PC-3 (cell line): ENCODE data around the gene ADAMTSL5. TPM values are rescaled to one million over a fixed set of nuclear protein-coding genes. Genes with fewer than 3 reads are reported as not detected.

ENCODE experiments used
- ATAC-seq: fragments of 200-7000 bp; cut with Tn5 transposase; 2 replicates; pipeline ENCODE4 v1.9.1; 2020; ENCODE audit warnings: mild to moderate bottlenecking, moderate library complexity
- BruUV-seq: library from RNA; stranded (reverse); fragments of 400-500 nt; replicated peaks from 2 replicates; lab custom pipeline; 2021; lab: Mats Ljungman, UMichigan
- CTCF ChIA-PET: fragments of 300-600 bp; sonication (Branson Sonifier 250); formaldehyde crosslinking; loops from one replicate; lab custom pipeline; 2022; ENCODE audit warnings: antibody characterized with exemption; lab: Charles Lee
- POLR2A ChIA-PET: fragments of 300-600 bp; sonication (Branson Sonifier 250); formaldehyde crosslinking; loops from one replicate; lab custom pipeline; 2022; ENCODE audit warnings: antibody characterized with exemption; ENCODE audit not compliant: unreplicated experiment; lab: Charles Lee
- DNase-seq: peaks from one replicate; pipeline ENCODE4 v3.0.0-alpha.2; 2015
- H2AFZ ChIP-seq: fragments of 300-600 bp; sonication (generic); 2 replicates; pipeline ENCODE4 v1.6.0; 2016; ENCODE audit warnings: antibody characterized with exemption, low read length
- H3F3A ChIP-seq: fragments of 300-600 bp; sonication (generic); one replicate; pipeline ENCODE4 v1.6.0; 2017; ENCODE audit warnings: antibody characterized with exemption, low read length, control low read depth, mild to moderate bottlenecking; ENCODE audit not compliant: unreplicated experiment
- H3K27ac ChIP-seq: fragments of 300-600 bp; sonication (generic); 2 replicates; pipeline ENCODE4 v1.5.1; 2016; ENCODE audit warnings: mild to moderate bottlenecking, low read length
- H3K27me3 ChIP-seq: fragments of 300-600 bp; sonication (generic); 2 replicates; pipeline ENCODE4 v1.6.1; 2016; ENCODE audit warnings: low read length, mixed read lengths
- H3K36me3 ChIP-seq: fragments of 300-600 bp; sonication (generic); 2 replicates; pipeline ENCODE4 v1.6.1; 2016; ENCODE audit warnings: low read depth, mixed run types, low read length, mixed read lengths
- H3K4me1 ChIP-seq: fragments of 300-600 bp; sonication (generic); 2 replicates; pipeline ENCODE4 v1.5.1; 2016; ENCODE audit warnings: low read length; ENCODE audit not compliant: insufficient read depth
- H3K4me2 ChIP-seq: fragments of 300-600 bp; sonication (generic); 2 replicates; pipeline ENCODE4 v1.6.0; 2016; ENCODE audit warnings: low read length
- H3K4me3 ChIP-seq: fragments of 300-600 bp; sonication (generic); 2 replicates; pipeline ENCODE4 v1.5.1; 2016; ENCODE audit warnings: mild to moderate bottlenecking, low read length, mixed read lengths
- H3K79me2 ChIP-seq: fragments of 300-600 bp; sonication (generic); 2 replicates; pipeline ENCODE4 v1.6.1; 2017; ENCODE audit warnings: low read length, mixed read lengths
- H3K9ac ChIP-seq: fragments of 300-600 bp; sonication (generic); 2 replicates; pipeline ENCODE4 v1.6.0; 2016; ENCODE audit warnings: mild to moderate bottlenecking, low read length
- H3K9me2 ChIP-seq: fragments of 300-600 bp; sonication (generic); replicated peaks from 2 replicates; pipeline ENCODE4 v1.6.1; 2016; ENCODE audit warnings: mixed run types, low read length, mixed read lengths
- H3K9me3 ChIP-seq: fragments of 300-600 bp; sonication (generic); 2 replicates; pipeline ENCODE4 v1.6.1; 2016; ENCODE audit warnings: low read length, mixed read lengths
- H4K20me1 ChIP-seq: fragments of 300-600 bp; sonication (generic); 2 replicates; pipeline ENCODE4 v1.6.1; 2016; ENCODE audit warnings: low read length, mixed read lengths
- CTCF ChIP-seq: fragments of 300-600 bp; sonication (generic); conservative IDR thresholded peaks from 2 replicates; pipeline ENCODE4 v1.5.1; 2017; ENCODE audit warnings: antibody characterized with exemption, low read depth, mild to moderate bottlenecking, low read length
- EZH2 ChIP-seq: fragments of 300-600 bp; sonication (generic); IDR thresholded peaks from one replicate; pipeline ENCODE4 v1.6.1; 2017; ENCODE audit warnings: antibody characterized with exemption, mild to moderate bottlenecking, low read length; ENCODE audit not compliant: unreplicated experiment
- EZH2phosphoT487 ChIP-seq: fragments of 300-600 bp; sonication (generic); IDR thresholded peaks from 2 replicates; pipeline ENCODE4 v1.6.1; 2018; ENCODE audit warnings: mild to moderate bottlenecking, antibody characterized with exemption, low read length, borderline replicate concordance
- intact Hi-C: fragments of 100-400 bp; cut with micrococcal nuclease; formaldehyde crosslinking; loops from 2 replicates; pipeline ENCODE4 v1.9.0; 2023
- total RNA-seq: library from RNA; depleted of rRNA; stranded (reverse); fragments of >200 nt; gene quantifications from 2 replicates; pipeline ENCODE4 v1.2.3, GENCODE V29; 2014

ADAMTSL5 gene
- total RNA-seq, 1 experiment from 2014 or later, result 5.0 TPM

- TF ChIP-seq CTCF (no peak), EZH2 (no peak)
- Histone ChIP-seq H3K4me2 (no peak overlapping the region), H3K9me2 (no peaks in the 10 kb centered on the region), H3F3A (no peaks in the 10 kb centered on the region), H4K20me1 (no peaks in the 10 kb centered on the region), H3K4me3 (no peak overlapping the region), H3K79me2 (0 out of 2 replicates have a peak, but pooled peaks cover 2% of the 10 kb centered on the region), H3K4me1 (0 out of 2 replicates have a peak, but pooled peaks cover 3% of the 10 kb centered on the region), H3K27me3 (no peaks in the 10 kb centered on the region), H3K27ac (no peak overlapping the region), H2AFZ (no peak overlapping the region), H3K36me3 (no peaks in the 10 kb centered on the region), H3K9ac (no peak overlapping the region), H3K9me3 (no peaks in the 10 kb centered on the region)
- ATAC-seq (no peak), DNase-seq (no peak)
- intact Hi-C loops, result no loop called here
- POLR2A ChIA-PET, result no interaction called here
- BruUV-seq, result no TSS peak
- CTCF ChIA-PET, result no interaction called here
Measured at GRCh38 chr19:1486720-1487575, 25.9 kb downstream of the ADAMTSL5 start.

- intact Hi-C loops, result no loop called here
- H2AFZ ChIP-seq, result no peak overlapping the region
- ChIA-PET POLR2A (no interaction called here), CTCF (no interaction called here)
- H3K4me2 ChIP-seq, result no peak overlapping the region
- TF ChIP-seq EZH2phosphoT487 (no peak), CTCF (no peak), EZH2 (no peak)
- 0 out of 2 replicates have a peak, but pooled peaks cover under 1% of the 10 kb centered on the region for H3K79me2 ChIP-seq
- no peaks in the 10 kb centered on the region for H3K9me3 ChIP-seq
- no peak for ATAC-seq
- BruUV-seq, result no TSS peak
- H3K9me2 ChIP-seq, result no peaks in the 10 kb centered on the region
- H3K9ac ChIP-seq, result no peak overlapping the region
- H3K4me3 ChIP-seq, result no peak overlapping the region
- H3F3A ChIP-seq, result no peaks in the 10 kb centered on the region
- H4K20me1 ChIP-seq, result no peaks in the 10 kb centered on the region
- no peaks in the 10 kb centered on the region for H3K27me3 ChIP-seq
- no peaks in the 10 kb centered on the region for H3K36me3 ChIP-seq
- DNase-seq, result no peak
- H3K27ac ChIP-seq, result no peak overlapping the region
- no peaks in the 10 kb centered on the region for H3K4me1 ChIP-seq
Measured at GRCh38 chr19:1483979-1484428, 28.8 kb downstream of the ADAMTSL5 start.
